CD4-positive, alpha-beta T cell (primary cell): ENCODE results near the gene ERBB3. TPM values are rescaled to one million over a fixed set of nuclear protein-coding genes. Genes with fewer than 3 reads are reported as not detected.

ENCODE experiments used
- ATAC-seq: fragments of 200-7000 bp; cut with Tn5 transposase; one replicate; pipeline ENCODE4 v1.10.0; 2022; ENCODE audit warnings: mild to moderate bottlenecking; ENCODE audit not compliant: poor library complexity
- CTCF ChIA-PET: fragments of 350-600 bp; sonication (Branson Sonifier 250); formaldehyde crosslinking; loops from one replicate; lab custom pipeline; 2021; ENCODE audit warnings: antibody characterized with exemption, inconsistent platforms; lab: Charles Lee
- POLR2A ChIA-PET: fragments of 350-600 bp; sonication (Branson Sonifier 250); formaldehyde crosslinking; loops from one replicate; lab custom pipeline; 2021; ENCODE audit warnings: antibody characterized with exemption, inconsistent platforms; lab: Charles Lee
- DNase-seq, 14 experiments: peaks; one replicate each; pipeline ENCODE4 v3.0.0-alpha.2; 2013 to 2020; ENCODE audit warnings: mixed read lengths in 2 of 14
- H3K27ac ChIP-seq, 2 donors: one replicate each; pipeline versions ENCODE4 v1.5.1 to v1.7.0; 2013; ENCODE audit warnings: low read length in 2 of 2, low read depth in 1 of 2, mild to moderate bottlenecking in 1 of 2
- H3K27me3 ChIP-seq, 2 experiments: 1 replicate in 1 of 2; 2 replicates in 1 of 2; pipeline versions ENCODE4 v1.6.1 to v1.7.0; 2013; ENCODE audit warnings: low read length in 2 of 2, control low read depth in 1 of 2, mild to moderate bottlenecking in 1 of 2, moderate library complexity in 1 of 2; ENCODE audit not compliant: insufficient read depth in 2 of 2, control insufficient read depth in 1 of 2
- H3K36me3 ChIP-seq: one replicate; pipeline ENCODE4 v1.6.1; 2013; ENCODE audit warnings: low read length, control low read depth; ENCODE audit not compliant: insufficient read depth
- H3K4me1 ChIP-seq: one replicate; pipeline ENCODE4 v1.6.1; 2013; ENCODE audit warnings: low read length, control low read depth; ENCODE audit not compliant: insufficient read depth
- H3K4me3 ChIP-seq: one replicate; pipeline ENCODE4 v1.5.1; 2013; ENCODE audit warnings: mild to moderate bottlenecking, low read length, moderate library complexity
- H3K9me3 ChIP-seq, 2 experiments: 1 replicate in 1 of 2; 2 replicates in 1 of 2; pipeline versions ENCODE4 v1.6.1 to v1.7.0; 2013; ENCODE audit warnings: low read length in 2 of 2, mild to moderate bottlenecking in 2 of 2, control low read depth in 1 of 2, moderate library complexity in 1 of 2; ENCODE audit not compliant: control insufficient read depth in 1 of 2, insufficient read depth in 1 of 2
- H3K27ac Mint-ChIP-seq: one replicate; pipeline ENCODE4 v1.8.0; 2020; ENCODE audit warnings: mixed read lengths
- H3K27me3 Mint-ChIP-seq: one replicate; pipeline ENCODE4 v1.8.0; 2021; ENCODE audit warnings: mixed read lengths
- H3K36me3 Mint-ChIP-seq: one replicate; pipeline ENCODE4 v1.8.0; 2021; ENCODE audit warnings: low read depth, mixed read lengths
- H3K4me1 Mint-ChIP-seq: one replicate; pipeline ENCODE4 v1.8.0; 2021; ENCODE audit warnings: low read depth, mixed read lengths
- H3K4me3 Mint-ChIP-seq: one replicate; pipeline ENCODE4 v1.8.0; 2020; ENCODE audit warnings: mild to moderate bottlenecking, mixed read lengths
- H3K9me3 Mint-ChIP-seq: one replicate; pipeline ENCODE4 v1.8.0; 2020; ENCODE audit warnings: mixed read lengths
- intact Hi-C, 2 experiments: fragments of 100-400 bp; cut with DNase I in 1 of 2; cut with micrococcal nuclease in 1 of 2; formaldehyde crosslinking; loops; one replicate each; pipeline versions ENCODE4 v1.15.1 to v1.9.0; 2023 to 2025; cut with DNase I, micrococcal nuclease
- total RNA-seq, 174 experiments: library from RNA in 2 of 174; stranded (reverse) in 2 of 174; gene quantifications; one replicate each; pipeline ENCODE4 v1.2.3 and lab custom pipeline; 2021 to 2026
- TF ChIP-seq, protein P1 (sequence below): fragments of 200-600 bp; IDR thresholded peaks from one replicate; pipeline ENCODE4 v1.8.0; 2022; ENCODE audit warnings: antibody characterized with exemption, mild to moderate bottlenecking

ERBB3 gene
- total RNA-seq, 2 experiments from 2014 or later = 0.22 to 0.47 TPM

DNA sequence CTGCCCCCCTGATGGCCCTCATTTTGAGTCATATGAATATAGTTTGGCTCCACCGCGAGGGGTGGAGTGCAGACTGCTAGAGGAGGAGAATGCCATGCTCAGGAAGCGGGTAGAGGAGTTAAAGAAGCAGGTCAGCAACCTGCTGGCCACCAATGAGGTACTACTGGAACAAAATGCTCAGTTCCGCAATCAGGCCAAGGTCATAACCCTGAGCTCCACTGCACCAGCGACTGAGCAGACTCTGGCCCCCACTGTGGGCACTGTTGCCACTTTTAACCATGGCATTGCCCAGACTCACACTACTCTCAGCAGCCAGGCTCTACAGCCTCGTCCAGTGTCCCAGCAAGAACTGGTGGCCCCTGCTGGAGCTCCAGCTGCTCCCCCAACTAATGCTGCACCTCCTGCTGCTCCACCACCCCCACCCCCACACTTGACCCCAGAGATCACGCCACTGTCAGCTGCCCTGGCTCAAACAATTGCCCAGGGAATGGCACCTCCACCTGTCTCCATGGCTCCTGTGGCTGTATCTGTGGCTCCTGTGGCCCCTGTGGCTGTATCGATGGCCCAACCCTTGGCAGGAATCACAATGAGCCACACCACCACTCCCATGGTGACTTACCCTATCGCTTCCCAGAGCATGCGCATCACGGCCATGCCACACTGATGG, 41.4 kb downstream of the ERBB3 start:
- intact Hi-C loops = no loop called here
- Histone ChIP-seq H3K4me3 (no peak overlapping the region), H3K27me3 (no peaks in the 10 kb centered on the region), H3K4me1 (peaks cover 42% of the 10 kb centered on the region), H3K9me3 (no peaks in the 10 kb centered on the region), H3K36me3 (peaks cover 25% of the 10 kb centered on the region), H3K27ac (no peak overlapping the region)
- peaks cover 29% of the 10 kb centered on the region for H3K36me3 Mint-ChIP-seq
- ChIA-PET CTCF (interaction anchor here (0.6 to 5.0 kb wide), 2 partner anchors 45 to 68 kb away, joined by 3 to 76 read pairs; partner anchors contain the start of gene SMARCC2), POLR2A (no interaction called here)
- TF ChIP-seq, protein P1, sequence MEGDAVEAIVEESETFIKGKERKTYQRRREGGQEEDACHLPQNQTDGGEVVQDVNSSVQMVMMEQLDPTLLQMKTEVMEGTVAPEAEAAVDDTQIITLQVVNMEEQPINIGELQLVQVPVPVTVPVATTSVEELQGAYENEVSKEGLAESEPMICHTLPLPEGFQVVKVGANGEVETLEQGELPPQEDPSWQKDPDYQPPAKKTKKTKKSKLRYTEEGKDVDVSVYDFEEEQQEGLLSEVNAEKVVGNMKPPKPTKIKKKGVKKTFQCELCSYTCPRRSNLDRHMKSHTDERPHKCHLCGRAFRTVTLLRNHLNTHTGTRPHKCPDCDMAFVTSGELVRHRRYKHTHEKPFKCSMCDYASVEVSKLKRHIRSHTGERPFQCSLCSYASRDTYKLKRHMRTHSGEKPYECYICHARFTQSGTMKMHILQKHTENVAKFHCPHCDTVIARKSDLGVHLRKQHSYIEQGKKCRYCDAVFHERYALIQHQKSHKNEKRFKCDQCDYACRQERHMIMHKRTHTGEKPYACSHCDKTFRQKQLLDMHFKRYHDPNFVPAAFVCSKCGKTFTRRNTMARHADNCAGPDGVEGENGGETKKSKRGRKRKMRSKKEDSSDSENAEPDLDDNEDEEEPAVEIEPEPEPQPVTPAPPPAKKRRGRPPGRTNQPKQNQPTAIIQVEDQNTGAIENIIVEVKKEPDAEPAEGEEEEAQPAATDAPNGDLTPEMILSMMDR = no peak
- H3K27ac Mint-ChIP-seq = no peak overlapping the region
- H3K4me1 Mint-ChIP-seq = peaks cover 52% of the 10 kb centered on the region
- no peaks in the 10 kb centered on the region for H3K27me3 Mint-ChIP-seq
- DNase-seq (no peak), ATAC-seq (no peak)
- H3K4me3 Mint-ChIP-seq = no peak overlapping the region
- no peaks in the 10 kb centered on the region for H3K9me3 Mint-ChIP-seq

DNA sequence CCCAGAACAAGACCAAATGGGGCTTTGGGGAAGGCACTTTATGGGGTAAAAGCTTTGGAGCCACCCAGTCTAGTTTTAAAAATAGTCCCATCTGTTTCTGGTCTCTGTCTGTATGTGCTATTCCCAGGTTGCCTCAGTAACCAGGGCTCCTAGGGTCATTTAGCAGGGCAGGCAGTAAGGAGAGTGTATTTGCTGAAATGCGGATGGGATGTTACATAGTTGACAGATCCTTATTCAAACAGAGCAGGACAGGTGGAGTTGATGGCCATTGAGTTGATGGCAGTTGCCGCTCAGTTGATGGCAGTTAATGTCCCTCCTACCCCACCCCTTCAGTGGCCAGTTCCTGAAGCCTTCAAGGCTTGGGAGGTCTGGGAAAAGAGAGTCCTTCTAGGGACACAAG, 42.7 kb downstream of the ERBB3 start:
- peaks cover 58% of the 10 kb centered on the region for H3K4me1 Mint-ChIP-seq
- H3K36me3 ChIP-seq = peaks cover 25% of the 10 kb centered on the region
- H3K4me3 ChIP-seq = no peak overlapping the region
- no peak overlapping the region for H3K4me3 Mint-ChIP-seq
- no peak for DNase-seq
- H3K36me3 Mint-ChIP-seq = peaks cover 16% of the 10 kb centered on the region
- no peak overlapping the region for H3K27ac ChIP-seq
- H3K27me3 ChIP-seq = no peaks in the 10 kb centered on the region
- H3K9me3 Mint-ChIP-seq = no peaks in the 10 kb centered on the region
- H3K4me1 ChIP-seq = peaks cover 49% of the 10 kb centered on the region
- H3K27me3 Mint-ChIP-seq = no peaks in the 10 kb centered on the region
- TF ChIP-seq, protein P1 = no peak
- H3K27ac Mint-ChIP-seq = no peak overlapping the region
- H3K9me3 ChIP-seq = no peaks in the 10 kb centered on the region
- intact Hi-C loops = no loop called here
- no peak for ATAC-seq
- ChIA-PET POLR2A (interaction anchor here (1.4 kb wide), 1 partner anchor 149 kb away, joined by 4 read pairs; the partner anchor contains the start of gene RAB5B), CTCF (interaction anchor here (0.6 to 9.6 kb wide), 2 partner anchors 66 to 356 kb away, joined by 3 to 138 read pairs; partner anchors contain the start of gene SMARCC2)

DNA sequence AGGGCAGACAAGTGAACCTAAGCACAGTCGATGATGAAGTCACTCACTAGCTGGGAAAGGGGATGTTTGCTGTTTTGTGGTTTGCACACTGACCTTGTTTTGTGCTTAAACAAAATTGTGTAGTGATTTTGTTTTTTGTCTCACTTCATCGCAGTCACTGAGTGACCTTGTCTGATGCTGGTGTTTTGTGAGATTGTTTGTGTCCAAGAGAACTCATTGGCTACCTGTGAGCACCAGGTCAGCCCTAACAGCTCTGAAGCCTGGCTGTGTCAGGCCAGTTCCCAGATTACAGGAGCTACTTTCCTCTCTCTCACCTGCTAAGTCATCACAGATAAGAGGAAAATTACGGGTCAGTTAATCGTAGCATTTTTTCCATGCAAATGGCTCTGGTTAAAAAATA, 44.2 kb downstream of the ERBB3 start:
- ATAC-seq (no peak), DNase-seq (no peak)
- Mint-ChIP-seq H3K27ac (peak overlapping the region; percentile 28), H3K4me1 (peaks cover 49% of the 10 kb centered on the region), H3K36me3 (peaks cover 24% of the 10 kb centered on the region), H3K27me3 (no peaks in the 10 kb centered on the region), H3K9me3 (no peaks in the 10 kb centered on the region), H3K4me3 (no peak overlapping the region)
- H3K4me1 ChIP-seq = peaks cover 41% of the 10 kb centered on the region
- intact Hi-C loops = no loop called here
- H3K27me3 ChIP-seq = no peaks in the 10 kb centered on the region
- H3K36me3 ChIP-seq = peaks cover 22% of the 10 kb centered on the region
- TF ChIP-seq, protein P1 = no peak
- H3K9me3 ChIP-seq = no peaks in the 10 kb centered on the region
- peak overlapping the region in 1 of 2 donors; percentile 3 for H3K27ac ChIP-seq
- CTCF ChIA-PET = interaction anchor here (1.2 to 9.6 kb wide), 4 partner anchors 20 to 134 kb away, joined by 3 to 138 read pairs (median 5); partner anchors contain the start of genes ANKRD52, PA2G4 and SMARCC2
- no peak overlapping the region for H3K4me3 ChIP-seq
- POLR2A ChIA-PET = interaction anchor here (0.7 to 6.5 kb wide), 5 partner anchors 20 to 65 kb away, joined by 3 to 89 read pairs (median 3); partner anchors contain the start of genes MYL6, PA2G4 and SMARCC2
